Measurements from ENCODE around the gene FMC1.

Gene FMC1

DNA sequence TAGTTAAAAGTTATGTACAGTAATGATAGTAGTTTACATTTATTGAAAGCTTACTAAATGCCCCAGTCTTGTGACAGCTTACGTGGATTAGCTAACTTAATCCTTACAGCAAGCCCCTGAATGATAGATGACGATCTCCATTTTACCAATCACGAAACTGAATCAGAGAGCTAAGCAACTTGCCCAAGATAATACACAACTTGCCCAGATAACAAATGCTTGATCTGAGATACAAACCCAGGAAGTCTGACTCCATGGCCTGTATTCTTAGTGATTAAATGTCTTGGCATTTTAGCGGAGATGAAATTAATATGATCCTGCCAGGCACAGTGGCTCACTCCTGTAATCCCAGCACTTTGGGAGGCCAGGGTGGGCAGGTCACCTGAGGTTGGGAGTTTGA lies 46.9 kb upstream of the FMC1 start:
- H3K9ac ChIP-seq (ENCODE audit: low read depth, low read length), result no peak overlapping the region
- H3K27me3 ChIP-seq (ENCODE audit: insufficient read depth, low read length, poor library complexity), result no peaks in the 10 kb centered on the region
- H3K4me3 ChIP-seq (ENCODE audit: low read depth in 1 of 2, low read length in 2 of 2), result no peak overlapping the region
- no peak for DNase-seq
- no peaks in the 10 kb centered on the region for H4K20me1 ChIP-seq (ENCODE audit: insufficient read depth, low read length)
- H2AFZ ChIP-seq (ENCODE audit: low read depth, low read length), result no peak overlapping the region
- H3K79me2 ChIP-seq (ENCODE audit: insufficient read depth, low read length), result no peaks in the 10 kb centered on the region
- H3K9me3 ChIP-seq (ENCODE audit: insufficient read depth, low read length, severe bottlenecking), result no peaks in the 10 kb centered on the region
- H3K4me2 ChIP-seq (ENCODE audit: insufficient read depth, low read length), result no peak overlapping the region
- H3K36me3 ChIP-seq (ENCODE audit: insufficient read depth, low read length), result peaks cover 31% of the 10 kb centered on the region; the same call in 1 of the 2 replicates
- ATAC-seq (ENCODE audit: insufficient read depth, low read depth), result no peak
- no peak for TF ChIP-seq EZH2 (IDR thresholded peaks at IDR 0.05; ENCODE audit: borderline replicate concordance, low read depth, low read length, severe bottlenecking)
- TF ChIP-seq, protein P1, sequence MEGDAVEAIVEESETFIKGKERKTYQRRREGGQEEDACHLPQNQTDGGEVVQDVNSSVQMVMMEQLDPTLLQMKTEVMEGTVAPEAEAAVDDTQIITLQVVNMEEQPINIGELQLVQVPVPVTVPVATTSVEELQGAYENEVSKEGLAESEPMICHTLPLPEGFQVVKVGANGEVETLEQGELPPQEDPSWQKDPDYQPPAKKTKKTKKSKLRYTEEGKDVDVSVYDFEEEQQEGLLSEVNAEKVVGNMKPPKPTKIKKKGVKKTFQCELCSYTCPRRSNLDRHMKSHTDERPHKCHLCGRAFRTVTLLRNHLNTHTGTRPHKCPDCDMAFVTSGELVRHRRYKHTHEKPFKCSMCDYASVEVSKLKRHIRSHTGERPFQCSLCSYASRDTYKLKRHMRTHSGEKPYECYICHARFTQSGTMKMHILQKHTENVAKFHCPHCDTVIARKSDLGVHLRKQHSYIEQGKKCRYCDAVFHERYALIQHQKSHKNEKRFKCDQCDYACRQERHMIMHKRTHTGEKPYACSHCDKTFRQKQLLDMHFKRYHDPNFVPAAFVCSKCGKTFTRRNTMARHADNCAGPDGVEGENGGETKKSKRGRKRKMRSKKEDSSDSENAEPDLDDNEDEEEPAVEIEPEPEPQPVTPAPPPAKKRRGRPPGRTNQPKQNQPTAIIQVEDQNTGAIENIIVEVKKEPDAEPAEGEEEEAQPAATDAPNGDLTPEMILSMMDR (IDR thresholded peaks at IDR 0.05; ENCODE audit: borderline replicate concordance, extremely low read depth, low read length, poor library complexity, severe bottlenecking), result no peak
- no peaks in the 10 kb centered on the region for H3K4me1 ChIP-seq (ENCODE audit: insufficient read depth, low read length)
- no peak overlapping the region for H3K27ac ChIP-seq (ENCODE audit: low read length)

DNA sequence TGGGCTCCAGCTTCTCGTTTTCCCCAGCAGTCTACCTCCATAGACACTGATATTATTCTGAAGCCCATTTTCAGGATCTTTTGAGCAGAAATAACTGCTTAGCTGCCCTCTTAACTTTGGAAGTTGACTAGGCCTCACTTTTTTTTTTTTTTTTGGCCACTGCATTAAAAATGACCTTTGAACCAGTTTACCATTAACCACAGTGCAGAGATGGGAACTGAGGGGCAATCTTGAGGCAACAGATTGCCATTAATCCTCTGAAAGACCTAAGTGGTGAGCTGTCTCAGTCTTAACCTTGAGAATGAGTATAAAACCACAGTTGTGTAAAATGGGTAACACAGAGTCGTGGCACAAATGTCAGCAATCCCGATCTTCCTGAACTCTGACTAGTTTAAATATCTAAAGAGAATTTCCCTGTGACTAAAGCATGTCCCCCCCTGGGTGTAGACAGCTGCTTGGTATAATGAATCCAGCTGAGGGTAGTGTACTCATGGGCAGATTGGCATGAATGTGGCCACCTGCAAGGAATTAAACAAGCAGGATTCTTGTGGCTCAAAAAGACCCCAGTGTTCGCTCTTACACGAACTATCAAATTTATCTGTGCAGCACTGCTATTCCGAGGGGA lies 46.1 kb upstream of the FMC1 start:
- no peak overlapping the region for H3K27ac ChIP-seq (ENCODE audit: low read length)
- H4K20me1 ChIP-seq (ENCODE audit: insufficient read depth, low read length), result no peaks in the 10 kb centered on the region
- H3K27me3 ChIP-seq (ENCODE audit: insufficient read depth, low read length, poor library complexity), result no peaks in the 10 kb centered on the region
- TF ChIP-seq, protein P1 (IDR thresholded peaks at IDR 0.05; ENCODE audit: borderline replicate concordance, extremely low read depth, low read length, poor library complexity, severe bottlenecking), result no peak
- no peak for TF ChIP-seq EZH2 (IDR thresholded peaks at IDR 0.05; ENCODE audit: borderline replicate concordance, low read depth, low read length, severe bottlenecking)
- H3K79me2 ChIP-seq (ENCODE audit: insufficient read depth, low read length), result no peaks in the 10 kb centered on the region
- no peak for DNase-seq
- no peaks in the 10 kb centered on the region for H3K9me3 ChIP-seq (ENCODE audit: insufficient read depth, low read length, severe bottlenecking)
- H2AFZ ChIP-seq (ENCODE audit: low read depth, low read length), result no peak overlapping the region
- ATAC-seq (ENCODE audit: insufficient read depth, low read depth), result no peak
- no peak overlapping the region for H3K9ac ChIP-seq (ENCODE audit: low read depth, low read length)
- H3K4me1 ChIP-seq (ENCODE audit: insufficient read depth, low read length), result no peaks in the 10 kb centered on the region
- no peak overlapping the region for H3K4me2 ChIP-seq (ENCODE audit: insufficient read depth, low read length)
- H3K4me3 ChIP-seq (ENCODE audit: low read depth in 1 of 2, low read length in 2 of 2), result no peak overlapping the region
- H3K36me3 ChIP-seq (ENCODE audit: insufficient read depth, low read length), result peaks cover 34% of the 10 kb centered on the region; the same call in 1 of the 2 replicates

DNA sequence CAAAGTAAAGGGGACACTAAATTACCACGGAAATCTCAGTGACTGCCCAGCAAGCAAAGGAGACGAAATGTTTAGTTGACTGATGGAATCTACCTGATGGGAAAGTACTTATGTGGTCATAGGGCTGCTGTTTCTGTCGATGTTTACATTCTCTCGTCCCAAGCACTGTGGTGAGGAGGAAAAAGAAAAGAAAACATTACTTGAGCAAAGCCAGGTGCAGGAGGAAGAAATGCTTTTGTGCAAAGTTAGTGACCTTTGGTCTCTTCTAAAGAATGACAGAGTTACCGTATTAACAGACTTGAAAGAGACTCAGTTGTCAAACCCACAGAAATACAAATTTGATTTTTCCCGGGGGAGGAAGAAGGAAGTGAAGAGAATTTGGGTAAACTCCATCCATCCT lies 43.3 kb upstream of the FMC1 start:
- Histone ChIP-seq H3K79me2 (ENCODE audit: insufficient read depth, low read length) (no peaks in the 10 kb centered on the region), H3K27ac (ENCODE audit: low read length) (no peak overlapping the region), H3K9me3 (ENCODE audit: insufficient read depth, low read length, severe bottlenecking) (no peaks in the 10 kb centered on the region), H3K27me3 (ENCODE audit: insufficient read depth, low read length, poor library complexity) (no peaks in the 10 kb centered on the region), H3K9ac (ENCODE audit: low read depth, low read length) (no peak overlapping the region), H3K4me1 (ENCODE audit: insufficient read depth, low read length) (no peaks in the 10 kb centered on the region), H3K4me2 (ENCODE audit: insufficient read depth, low read length) (no peak overlapping the region), H3K4me3 (ENCODE audit: low read depth in 1 of 2, low read length in 2 of 2) (no peak overlapping the region), H2AFZ (ENCODE audit: low read depth, low read length) (no peak overlapping the region), H4K20me1 (ENCODE audit: insufficient read depth, low read length) (no peaks in the 10 kb centered on the region), H3K36me3 (ENCODE audit: insufficient read depth, low read length) (peaks cover 33% of the 10 kb centered on the region; the same call in 1 of the 2 replicates)
- no peak for DNase-seq
- ATAC-seq (ENCODE audit: insufficient read depth, low read depth), result no peak
- no peak for TF ChIP-seq EZH2 (IDR thresholded peaks at IDR 0.05; ENCODE audit: borderline replicate concordance, low read depth, low read length, severe bottlenecking)
- TF ChIP-seq, protein P1 (IDR thresholded peaks at IDR 0.05; ENCODE audit: borderline replicate concordance, extremely low read depth, low read length, poor library complexity, severe bottlenecking), result no peak
